LNCaP clone FGC (cell line): ENCODE measurements around the gene DNAJA4.

ENCODE experiments used
- DNase-seq: peaks from one replicate; pipeline ENCODE4 v3.0.0-alpha.2; 2011; ENCODE audit warnings: low read depth
- H3K4me3 ChIP-seq: 2 replicates; pipeline ENCODE4 v1.5.1; 2011; ENCODE audit warnings: mild to moderate bottlenecking, low read depth, low read length, control low read depth
- TF ChIP-seq, protein P1 (sequence below): IDR thresholded peaks from 2 replicates; pipeline ENCODE4 v1.5.1; 2012; ENCODE audit warnings: mild to moderate bottlenecking; ENCODE audit not compliant: control insufficient read depth, insufficient read depth; ENCODE audit errors: extremely low read depth

Gene DNAJA4

DNA sequence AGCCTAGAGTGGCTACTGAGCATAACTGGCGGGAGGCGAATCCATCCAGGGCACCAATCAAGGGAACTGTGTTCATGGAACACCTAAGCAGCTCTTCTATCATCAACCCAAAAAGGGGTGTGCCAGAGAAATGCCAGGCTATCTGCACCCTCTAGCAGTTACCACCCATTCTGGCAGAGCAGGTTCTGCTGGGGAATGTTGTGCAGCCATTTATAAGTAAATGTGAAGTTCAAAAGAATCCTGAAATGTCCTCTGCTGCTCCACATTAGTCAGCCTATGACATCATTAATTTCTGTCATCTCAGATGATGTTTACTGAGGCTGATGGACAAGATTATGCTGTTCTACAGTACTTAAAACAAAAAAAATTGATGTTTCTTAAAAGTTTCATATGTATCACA, 27.3 kb downstream of the DNAJA4 start:
- H3K4me3 ChIP-seq, result peak overlapping the region; percentile 29; the same call in 1 of the 2 replicates
- TF ChIP-seq, protein P1, sequence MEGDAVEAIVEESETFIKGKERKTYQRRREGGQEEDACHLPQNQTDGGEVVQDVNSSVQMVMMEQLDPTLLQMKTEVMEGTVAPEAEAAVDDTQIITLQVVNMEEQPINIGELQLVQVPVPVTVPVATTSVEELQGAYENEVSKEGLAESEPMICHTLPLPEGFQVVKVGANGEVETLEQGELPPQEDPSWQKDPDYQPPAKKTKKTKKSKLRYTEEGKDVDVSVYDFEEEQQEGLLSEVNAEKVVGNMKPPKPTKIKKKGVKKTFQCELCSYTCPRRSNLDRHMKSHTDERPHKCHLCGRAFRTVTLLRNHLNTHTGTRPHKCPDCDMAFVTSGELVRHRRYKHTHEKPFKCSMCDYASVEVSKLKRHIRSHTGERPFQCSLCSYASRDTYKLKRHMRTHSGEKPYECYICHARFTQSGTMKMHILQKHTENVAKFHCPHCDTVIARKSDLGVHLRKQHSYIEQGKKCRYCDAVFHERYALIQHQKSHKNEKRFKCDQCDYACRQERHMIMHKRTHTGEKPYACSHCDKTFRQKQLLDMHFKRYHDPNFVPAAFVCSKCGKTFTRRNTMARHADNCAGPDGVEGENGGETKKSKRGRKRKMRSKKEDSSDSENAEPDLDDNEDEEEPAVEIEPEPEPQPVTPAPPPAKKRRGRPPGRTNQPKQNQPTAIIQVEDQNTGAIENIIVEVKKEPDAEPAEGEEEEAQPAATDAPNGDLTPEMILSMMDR, result no peak
- DNase-seq, result peak; percentile 86

DNA sequence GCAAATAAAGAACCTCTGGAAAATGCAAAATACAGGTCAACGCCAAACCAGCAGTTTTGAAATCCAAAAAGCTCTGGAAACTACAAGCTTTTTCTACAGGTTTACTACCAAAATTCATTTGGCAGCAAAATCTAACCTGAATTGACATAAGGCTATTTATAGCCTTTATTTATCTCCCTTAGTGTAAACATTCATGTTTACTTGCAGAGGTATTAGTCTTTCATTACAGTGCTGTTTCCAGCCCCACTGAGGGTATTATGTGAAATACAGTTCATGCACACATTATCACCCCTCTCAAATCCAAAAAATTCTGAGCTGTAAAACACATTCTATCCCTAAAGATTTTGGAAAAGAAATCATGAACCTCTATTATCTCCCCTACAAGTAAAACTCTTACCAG, 27.9 kb downstream of the DNAJA4 start:
- TF ChIP-seq, protein P1, result no peak
- peak overlapping the region; percentile 29 for H3K4me3 ChIP-seq
- DNase-seq, result no peak

DNA sequence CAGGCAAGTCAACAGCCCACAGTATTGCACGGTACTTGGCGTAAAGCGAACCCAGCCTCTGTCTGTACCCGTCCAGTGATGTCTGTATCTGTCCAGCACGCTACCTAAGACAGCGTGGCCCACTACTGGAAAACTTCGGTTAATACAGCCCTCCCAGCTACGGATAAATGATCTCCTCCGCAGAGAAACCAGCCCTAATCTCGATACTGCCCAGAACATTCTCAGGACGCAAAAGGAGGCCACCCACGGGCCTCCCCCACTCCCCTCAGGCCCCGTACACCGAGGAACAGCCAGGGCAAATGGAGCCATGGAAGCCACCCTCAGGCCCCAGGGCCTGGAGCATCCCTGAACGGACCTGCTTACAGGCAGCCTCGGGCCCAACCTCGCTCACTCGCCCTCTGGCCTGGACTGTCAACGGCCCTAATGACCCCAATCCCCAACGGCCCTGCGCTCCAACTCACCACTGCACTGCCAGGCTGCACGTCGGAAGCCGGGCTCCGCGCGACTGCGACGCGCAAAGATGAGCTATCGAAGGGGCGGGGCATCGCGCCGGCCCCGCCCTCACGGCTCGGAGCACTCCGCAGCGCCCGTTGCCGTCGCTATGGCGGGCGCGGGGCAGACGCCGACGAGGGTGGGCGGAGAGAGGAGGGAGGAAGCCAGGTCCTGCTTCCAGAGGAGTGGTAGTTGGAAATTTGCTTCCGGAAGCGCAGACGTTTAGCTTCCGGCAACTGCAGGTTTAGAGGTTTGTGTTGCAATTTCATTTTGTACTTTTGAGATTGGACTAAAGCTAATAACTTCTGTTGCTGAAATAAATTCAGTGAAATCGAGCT, 35.0 kb downstream of the DNAJA4 start, which contains the start of gene SKIC8:
Gene SKIC8 (minus strand): TSS at position 509 of the 830 bp plus-strand sequence. CDS start 3,923 bp downstream, outside the sequence.
- DNase-seq, result peak; percentile 86
- TF ChIP-seq, protein P1, result peak; percentile 24; the same call in 1 of the 2 replicates
- peak within 1 kb of the TSS; percentile 99 for H3K4me3 ChIP-seq

DNA sequence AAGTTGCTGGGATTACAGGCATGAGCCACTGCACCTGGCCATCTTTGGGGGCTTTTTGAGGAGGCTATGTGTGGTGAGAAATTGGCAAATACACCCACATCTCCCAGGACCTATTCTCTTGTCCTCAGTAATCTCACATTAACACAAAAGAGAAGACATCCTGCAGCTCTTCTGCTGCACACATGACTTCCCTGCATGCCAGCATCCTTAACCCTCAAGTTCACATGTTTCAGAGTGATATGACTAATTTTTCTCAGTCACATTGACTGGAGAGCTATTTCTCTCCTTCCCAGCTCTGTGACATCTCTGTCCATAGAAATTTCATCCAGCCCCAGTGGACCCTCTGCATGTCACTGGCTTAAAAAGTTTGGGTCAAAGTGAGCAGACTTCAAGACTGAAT, 37.0 kb downstream of the DNAJA4 start:
- TF ChIP-seq, protein P1, result no peak
- DNase-seq, result no peak
- H3K4me3 ChIP-seq, result no peak overlapping the region

DNA sequence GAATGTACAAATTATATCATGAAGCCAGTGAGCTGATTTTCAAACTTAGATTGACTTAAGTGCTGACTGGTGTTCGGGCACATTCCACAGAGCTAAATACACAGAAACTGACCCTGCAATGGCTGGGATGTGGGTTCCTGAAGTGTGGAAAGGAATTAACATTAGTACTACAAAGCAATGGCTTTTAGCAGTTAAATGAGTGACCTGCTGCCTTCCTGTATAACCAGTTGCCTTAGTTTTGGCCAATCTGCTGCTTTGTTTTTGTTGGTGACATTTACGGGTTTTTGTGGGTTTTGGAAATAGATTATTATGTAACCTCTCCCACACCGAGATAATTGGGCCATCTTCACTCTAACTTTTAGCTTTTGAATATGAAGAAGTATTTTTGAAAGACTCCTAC, 37.5 kb downstream of the DNAJA4 start:
- H3K4me3 ChIP-seq, result no peak overlapping the region
- DNase-seq, result no peak
- TF ChIP-seq, protein P1, result no peak

DNA sequence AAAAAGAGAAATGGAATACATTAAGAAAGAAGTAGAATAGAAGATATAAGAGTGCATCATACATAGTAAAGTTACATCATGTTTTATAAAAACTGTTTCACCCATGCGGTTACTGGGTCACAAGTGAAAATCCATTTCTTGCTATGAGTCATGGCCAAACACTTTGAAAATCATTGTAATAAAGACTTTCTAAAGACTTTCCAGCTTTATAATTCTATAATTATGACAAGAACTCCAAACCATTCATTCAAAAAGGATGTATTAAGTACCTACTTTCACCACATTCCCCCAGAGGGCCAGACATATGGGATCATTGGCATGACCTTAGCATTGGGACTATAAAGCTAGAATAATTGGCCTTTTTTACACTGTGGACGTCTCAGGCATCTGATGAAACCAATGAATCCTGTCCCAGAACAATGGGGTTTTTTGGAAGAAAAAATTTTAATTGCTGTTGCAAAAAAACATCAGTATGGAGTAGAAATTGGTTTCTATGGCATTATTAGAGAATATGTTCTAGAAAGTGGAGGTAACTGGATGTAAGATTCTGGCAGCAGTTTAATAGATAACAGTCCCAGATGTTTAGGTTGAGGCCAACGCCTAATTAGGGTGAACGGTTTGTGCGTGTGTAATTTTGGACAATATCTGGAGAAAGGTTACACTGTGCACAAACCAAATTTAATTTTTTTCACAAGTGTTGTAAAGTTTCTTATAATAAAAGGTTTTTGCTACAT, 38.4 kb downstream of the DNAJA4 start:
- no peak overlapping the region for H3K4me3 ChIP-seq
- TF ChIP-seq, protein P1, result no peak
- no peak for DNase-seq
